ENCODE results near the gene ZNG1C.
"Not testable (repeated sequence)": the region's sequence is repeated elsewhere in the genome, so short reads cannot be mapped to it uniquely, and the experiment has no call there.

DNA sequence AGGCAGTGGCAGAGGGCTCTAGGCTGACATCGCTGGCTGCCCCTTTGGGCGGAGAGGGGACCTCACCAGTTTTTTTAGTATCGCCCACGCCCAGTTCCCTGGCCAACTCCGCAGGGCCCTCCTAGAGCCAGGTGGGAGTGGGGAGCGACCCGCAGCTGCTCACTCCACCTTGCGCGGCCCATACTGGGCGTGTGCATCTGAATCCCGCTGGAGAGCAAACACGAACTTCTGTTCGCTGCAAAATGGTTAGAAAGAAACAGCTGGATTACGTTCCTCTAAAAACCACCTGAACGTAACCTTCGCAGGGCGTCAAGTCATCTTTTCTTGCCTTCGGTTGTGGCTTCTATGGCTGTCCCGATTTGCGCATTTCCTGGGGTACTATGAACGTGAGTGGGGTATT lies 62.4 kb downstream of the ZNG1C start:
- TF ChIP-seq CTCF (IDR thresholded peaks at IDR 0.05 in 4 of 5, conservative IDR thresholded peaks at IDR 0.05 in 1 of 5); POLR2A (IDR thresholded peaks at IDR 0.05): not testable (repeated sequence)
